HL-60 (cell line): ENCODE data around the gene TIAL1.

ENCODE experiments used
- DNase-seq, 2 experiments: peaks; one replicate each; pipeline ENCODE4 v3.0.0-alpha.2; 2010 to 2020; ENCODE audit warnings: low read depth in 1 of 2, low spot score in 1 of 2
- H3K27ac ChIP-seq: fragments of 250-450 bp; sonication (Bioruptor Pico); replicated peaks from 2 replicates; pipeline ENCODE4 v1.5.1; 2020; ENCODE audit warnings: mild to moderate bottlenecking, moderate library complexity
- H3K27me3 ChIP-seq: fragments of 250-450 bp; sonication (Bioruptor Pico); 2 replicates; pipeline ENCODE4 v1.5.1; 2021; ENCODE audit warnings: mild to moderate bottlenecking, moderate library complexity; ENCODE audit not compliant: insufficient read depth, poor library complexity, severe bottlenecking
- H3K4me3 ChIP-seq: replicated peaks from 2 replicates; pipeline ENCODE4 v1.5.1; 2011; ENCODE audit warnings: mild to moderate bottlenecking, control low read depth, low read length; ENCODE audit not compliant: insufficient read depth
- CTCF ChIP-seq: IDR thresholded peaks from one replicate; pipeline ENCODE4 v1.5.1; 2011; ENCODE audit warnings: low read length, control low read depth, inconsistent platforms; ENCODE audit not compliant: insufficient read depth
- GABPA ChIP-seq: IDR thresholded peaks from 2 replicates; pipeline ENCODE4 v1.6.1; 2012; ENCODE audit warnings: low read depth
- POLR2AphosphoS5 ChIP-seq: IDR thresholded peaks from 2 replicates; pipeline ENCODE4 v1.6.1; 2012; ENCODE audit warnings: low read depth
- REST ChIP-seq: IDR thresholded peaks from 2 replicates; pipeline ENCODE4 v1.6.1; 2012; ENCODE audit warnings: low read depth; ENCODE audit not compliant: insufficient replicate concordance
- SPI1 ChIP-seq: IDR thresholded peaks from 2 replicates; pipeline ENCODE4 v1.6.1; 2012; ENCODE audit warnings: low read depth, mild to moderate bottlenecking, borderline replicate concordance

TIAL1 gene

GRCh38 chr10:119608316-119609155 is 11.8 kb upstream of the TIAL1 start:
- peak in 1 of 2 experiments; percentile 33 for DNase-seq
- Histone ChIP-seq H3K4me3 (no peak overlapping the region), H3K27me3 (no peaks in the 10 kb centered on the region), H3K27ac (no peak overlapping the region)
- TF ChIP-seq GABPA, result no peak
- peak; percentile 44 for TF ChIP-seq CTCF
- no peak for TF ChIP-seq REST

GRCh38 chr10:119604468-119604867 is 7.7 kb upstream of the TIAL1 start:
- Histone ChIP-seq H3K27me3 (no peaks in the 10 kb centered on the region), H3K4me3 (no peak overlapping the region), H3K27ac (no peak overlapping the region)
- no peak for TF ChIP-seq SPI1
- DNase-seq, result no peak

- Histone ChIP-seq H3K27ac (no peak overlapping the region), H3K27me3 (no peaks in the 10 kb centered on the region), H3K4me3 (no peak overlapping the region)
- peak in 1 of 2 experiments; percentile 38 for DNase-seq
- TF ChIP-seq GABPA (no peak), CTCF (peak; percentile 56)
These were observed 5.7 kb upstream of the TIAL1 start for GRCh38 chr10:119602241-119603095.

GRCh38 chr10:119598397-119598796 is 1.6 kb upstream of the TIAL1 start:
- Histone ChIP-seq H3K4me3 (no peak overlapping the region), H3K27ac (no peak overlapping the region)

More at GRCh38 chr10:119598397-119598796, 1.6 kb upstream of the TIAL1 start:
- TF ChIP-seq CTCF (no peak), POLR2AphosphoS5 (no peak), SPI1 (no peak), REST (no peak), GABPA (no peak)
- no peaks in the 10 kb centered on the region for H3K27me3 ChIP-seq
- DNase-seq, result no peak
